ENCODE data around the gene CUEDC1. TPM values are rescaled to one million over a fixed set of nuclear protein-coding genes. Genes with fewer than 3 reads are reported as not detected.
"Not testable (repeated sequence)": the region's sequence is repeated elsewhere in the genome, so short reads cannot be mapped to it uniquely, and the experiment has no call there.

The CUEDC1 gene
- polyA plus RNA-seq, 1 donor = 42.2 TPM

GRCh38 chr17:57861790-57862693, 93.2 kb downstream of the CUEDC1 start:
- peak; percentile 45 for DNase-seq

- peak; percentile 30 for DNase-seq
Measured at GRCh38 chr17:57861000-57861789, 94.0 kb downstream of the CUEDC1 start.

GRCh38 chr17:57860414-57860999, 94.7 kb downstream of the CUEDC1 start:
- DNase-seq = no peak

DNA sequence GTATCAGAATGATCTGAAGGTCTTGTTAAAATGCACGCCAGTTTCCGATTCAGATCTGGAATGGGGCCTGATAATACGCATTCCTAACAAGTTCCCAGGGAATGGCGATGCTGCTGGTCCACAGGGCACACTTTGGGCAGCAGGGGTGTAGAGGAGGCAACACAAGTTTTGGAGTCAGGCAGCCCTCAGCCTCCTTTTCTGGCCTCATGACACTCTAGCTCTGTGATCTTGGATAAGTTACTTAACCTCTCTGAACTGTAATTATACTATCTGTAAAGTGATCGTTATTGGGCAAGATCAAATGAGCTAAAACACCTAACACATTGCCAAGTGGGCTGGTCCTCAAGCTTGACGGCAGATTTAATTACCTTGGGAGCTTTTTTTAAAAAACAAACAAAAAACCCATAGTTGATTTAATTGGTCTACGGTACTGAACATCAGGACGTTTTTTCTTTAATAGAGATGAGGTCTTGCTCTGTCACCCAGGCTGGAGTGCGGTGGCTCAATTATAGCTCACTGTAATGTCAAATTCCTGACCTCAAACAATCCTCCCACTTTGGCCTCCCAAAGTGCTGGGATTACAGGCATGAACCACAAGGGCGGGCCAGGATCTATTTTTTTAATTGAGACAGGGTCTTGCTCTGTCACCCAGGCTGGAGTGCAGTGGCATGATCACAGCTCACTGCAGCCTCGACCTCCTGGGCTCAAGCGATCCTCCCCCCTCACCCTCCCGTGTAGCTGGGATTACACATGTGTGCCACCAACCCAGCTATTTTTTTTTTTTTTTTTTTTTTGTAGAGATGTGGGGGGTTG, 95.4 kb downstream of the CUEDC1 start:
- DNase-seq = no peak

DNA sequence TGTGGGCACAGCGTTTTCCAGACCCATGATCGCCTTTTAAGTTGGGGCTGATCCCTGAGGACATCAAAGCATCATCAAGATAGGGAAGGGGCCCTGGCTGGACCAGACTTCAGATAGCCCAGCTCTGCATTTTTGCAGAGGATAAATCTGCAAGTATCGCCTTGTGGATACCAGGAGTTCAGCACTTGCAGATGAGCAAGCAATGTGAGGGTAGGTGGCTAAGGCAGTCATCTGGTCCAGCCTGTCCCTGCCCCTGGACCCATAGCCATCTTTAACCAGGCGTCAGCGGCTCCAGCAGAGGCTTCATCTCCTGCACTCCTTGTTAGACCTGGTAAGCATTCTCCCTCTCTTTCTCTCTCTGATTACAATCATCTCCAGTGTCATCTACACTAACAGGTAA, 96.4 kb downstream of the CUEDC1 start:
- no peak for DNase-seq

GRCh38 chr17:57856792-57857620, 98.2 kb downstream of the CUEDC1 start:
- no peak for DNase-seq

- DNase-seq = no peak
Measured at GRCh38 chr17:57855391-57856035, 99.7 kb downstream of the CUEDC1 start.

GRCh38 chr17:57853695-57854094, 101.5 kb downstream of the CUEDC1 start:
- DNase-seq = no peak

DNA sequence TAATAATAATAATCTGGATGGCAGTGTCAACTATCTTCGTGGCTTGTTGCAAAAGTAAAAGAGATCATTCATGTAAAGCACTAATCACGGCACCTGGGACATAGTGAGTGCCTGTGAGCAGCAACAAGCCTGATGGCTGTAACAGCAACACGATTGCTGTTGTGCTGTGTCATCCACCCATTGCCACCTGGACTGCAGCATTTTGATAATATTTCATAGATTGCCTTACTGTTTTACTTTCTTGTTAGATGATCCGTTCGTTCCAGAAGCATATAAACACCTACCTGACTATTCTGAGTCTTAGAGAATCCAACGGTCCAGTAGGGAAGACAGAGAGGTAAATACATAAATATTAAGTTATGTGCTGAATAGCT, 102.3 kb downstream of the CUEDC1 start:
- DNase-seq = no peak

- DNase-seq = no peak
Measured at GRCh38 chr17:57852092-57852954, 102.9 kb downstream of the CUEDC1 start.

GRCh38 chr17:57849874-57850754, 105.1 kb downstream of the CUEDC1 start, which contains the start of gene MRPS23:
Gene MRPS23, minus strand, starts transcription at chr17:57850044. Its CDS starts 34 bp downstream, at chr17:57850010.
- peak; percentile 97 for DNase-seq

- DNase-seq = no peak
Measured at GRCh38 chr17:57849163-57849873, 105.9 kb downstream of the CUEDC1 start.

DNA sequence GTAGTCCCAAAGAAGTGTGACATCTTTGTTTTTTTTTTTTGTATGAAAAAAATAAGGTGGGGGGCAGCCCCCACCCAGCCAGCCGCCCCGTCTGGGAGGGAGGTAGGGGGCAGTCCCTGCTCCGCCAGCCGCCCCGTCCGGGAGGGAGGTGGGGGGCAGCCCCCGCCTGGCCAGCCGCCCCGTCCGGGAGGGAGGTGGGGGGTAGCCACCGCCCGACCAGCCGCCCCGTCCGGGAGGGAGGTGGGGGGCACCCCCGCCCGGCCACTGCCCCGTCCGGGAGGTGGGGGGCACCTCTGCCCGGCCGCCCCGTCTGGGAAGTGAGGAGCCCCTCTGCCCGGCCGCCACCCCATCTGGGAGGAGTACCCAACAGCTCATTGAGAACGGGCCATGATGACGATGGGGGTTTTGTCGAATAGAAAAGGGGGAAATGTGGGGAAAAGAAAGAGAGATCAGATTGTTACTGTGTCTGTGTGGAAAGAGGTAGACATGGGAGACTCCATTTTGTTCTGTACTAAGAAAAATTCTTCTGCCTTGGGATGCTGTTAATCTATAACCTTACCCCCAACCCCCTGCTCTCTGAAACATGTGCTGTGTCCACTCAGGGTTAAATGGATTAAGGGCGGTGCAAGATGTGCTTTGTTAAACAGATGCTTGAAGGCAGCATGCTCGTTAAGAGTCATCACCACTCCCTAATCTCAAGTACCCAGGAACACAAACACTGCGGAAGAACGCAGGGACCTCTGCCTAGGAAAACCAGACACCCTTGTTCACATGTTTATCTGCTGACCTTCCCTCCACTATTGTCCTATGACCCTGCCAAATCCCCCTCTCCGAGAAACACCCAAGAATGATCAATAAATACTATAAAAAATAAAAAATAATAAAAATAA, 108.9 kb downstream of the CUEDC1 start:
- DNase-seq = not testable (repeated sequence)

- DNase-seq = no peak
Measured at GRCh38 chr17:57842280-57842679, 112.9 kb downstream of the CUEDC1 start.

DNA sequence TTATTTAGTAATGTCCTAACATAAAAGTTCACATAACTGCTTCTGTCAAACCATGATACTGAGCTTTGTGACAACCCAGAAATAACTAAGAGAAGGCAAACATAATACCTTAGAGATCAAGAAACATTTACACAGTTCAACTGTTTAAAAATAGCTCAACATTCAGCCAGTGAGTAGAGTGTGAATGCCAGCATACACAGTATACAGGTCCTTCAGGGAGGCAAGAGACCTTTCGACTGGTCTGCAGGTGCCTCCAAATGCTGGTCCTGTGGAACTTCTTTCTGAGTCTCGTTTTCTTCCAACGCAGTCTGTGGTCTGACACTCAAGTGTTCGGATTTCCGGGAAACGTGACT, 115.7 kb downstream of the CUEDC1 start:
- no peak for DNase-seq

DNA sequence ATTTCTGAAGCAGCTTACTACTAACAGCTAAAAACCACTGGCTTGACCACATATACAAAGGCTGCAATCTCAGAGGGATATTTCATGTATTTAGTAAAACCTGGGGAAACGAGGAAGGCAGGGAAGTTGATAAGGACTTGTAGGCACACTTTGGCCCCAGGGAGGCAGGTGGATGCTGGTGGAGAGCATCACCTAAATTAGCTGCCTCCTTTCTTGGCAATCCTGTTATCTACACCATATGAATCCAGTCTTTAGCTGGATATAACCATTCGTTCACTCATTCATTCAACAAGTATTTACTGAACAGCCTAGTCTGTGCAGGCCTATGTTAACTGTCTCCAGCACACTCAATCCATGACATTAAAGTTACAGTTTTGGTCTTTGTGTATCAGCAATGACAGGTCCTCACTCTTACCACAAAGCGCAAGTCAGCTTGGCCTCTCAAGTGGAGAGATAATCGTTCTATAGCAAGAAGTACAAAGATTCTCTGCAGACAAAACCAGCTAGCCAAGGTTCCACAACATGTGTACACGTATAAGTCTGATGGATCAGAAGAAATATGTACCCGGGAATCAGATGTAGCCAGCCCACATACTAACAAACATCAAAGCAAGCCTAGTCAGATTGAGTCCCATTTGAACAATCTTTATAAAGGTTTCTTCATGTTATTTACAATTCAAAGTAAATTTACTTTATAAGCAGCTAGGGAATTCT, 116.2 kb downstream of the CUEDC1 start:
- DNase-seq = no peak

Data from left kidney (tissue), 2 donors.